T-helper 22 cell (primary cell): ENCODE results near the gene CD6.
"Not testable (repeated sequence)": the region's sequence is repeated elsewhere in the genome, so short reads cannot be mapped to it uniquely, and the experiment has no call there.

Experiments used
- DNase-seq: peaks from one replicate; pipeline ENCODE4 v3.0.0-alpha.2; 2020; ENCODE audit warnings: low read depth

Gene CD6

GRCh38 chr11:61053191-61053590 lies 81.7 kb downstream of the CD6 start:
- DNase-seq: no peak

GRCh38 chr11:61054513-61054912 lies 83.0 kb downstream of the CD6 start:
- DNase-seq: no peak

GRCh38 chr11:61054927-61055562 lies 83.6 kb downstream of the CD6 start:
- no peak for DNase-seq

- DNase-seq: no peak
Observed at GRCh38 chr11:61055776-61056175, 84.3 kb downstream of the CD6 start.

GRCh38 chr11:61056571-61056970 lies 85.1 kb downstream of the CD6 start:
- no peak for DNase-seq

- no peak for DNase-seq
Observed at GRCh38 chr11:61056981-61057380, 85.5 kb downstream of the CD6 start.

GRCh38 chr11:61057615-61058014 lies 86.1 kb downstream of the CD6 start:
- no peak for DNase-seq

- no peak for DNase-seq
Observed at GRCh38 chr11:61058583-61059259, 87.2 kb downstream of the CD6 start.

- no peak for DNase-seq
Observed at GRCh38 chr11:61059260-61059752, 87.8 kb downstream of the CD6 start.

- DNase-seq: peak; percentile 83
Observed at GRCh38 chr11:61061081-61061826, 89.8 kb downstream of the CD6 start.

- no peak for DNase-seq
Observed at GRCh38 chr11:61062181-61062930, 90.9 kb downstream of the CD6 start.

GRCh38 chr11:61065236-61065635 lies 93.8 kb downstream of the CD6 start:
- DNase-seq: not testable (repeated sequence)

- DNase-seq: no peak
Observed at GRCh38 chr11:61065955-61066638, 94.6 kb downstream of the CD6 start.

GRCh38 chr11:61066645-61067044 lies 95.2 kb downstream of the CD6 start:
- DNase-seq: no peak

GRCh38 chr11:61067782-61068446 lies 96.4 kb downstream of the CD6 start:
- no peak for DNase-seq

GRCh38 chr11:61068581-61068980 lies 97.1 kb downstream of the CD6 start:
- DNase-seq: no peak

GRCh38 chr11:61069427-61069826 lies 97.9 kb downstream of the CD6 start:
- no peak for DNase-seq
